HS-5 (cell line): ENCODE measurements around the gene SLC11A1.

Experiments used
- DNase-seq: peaks from one replicate; pipeline ENCODE4 v3.0.0-alpha.2; 2012; ENCODE audit warnings: low read depth

Gene SLC11A1

GRCh38 chr2:218435003-218435982, 53.2 kb downstream of the SLC11A1 start:
- no peak for DNase-seq

DNA sequence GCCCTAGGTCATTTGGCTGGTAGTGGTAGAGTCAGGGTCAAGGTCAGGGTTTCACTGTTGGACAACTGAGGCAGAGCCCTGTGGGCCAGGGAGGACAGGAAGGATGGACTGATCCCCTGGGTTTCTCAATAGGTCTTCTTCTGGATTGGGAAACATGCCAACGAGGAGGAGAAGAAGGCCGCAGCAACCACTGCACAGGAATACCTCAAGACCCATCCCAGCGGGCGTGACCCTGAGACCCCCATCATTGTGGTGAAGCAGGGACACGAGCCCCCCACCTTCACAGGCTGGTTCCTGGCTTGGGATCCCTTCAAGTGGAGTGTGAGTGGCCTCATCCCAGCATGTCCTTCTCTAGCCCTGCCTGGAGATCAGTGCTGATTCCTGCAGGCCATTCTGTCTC, 54.9 kb downstream of the SLC11A1 start:
- DNase-seq = no peak

DNA sequence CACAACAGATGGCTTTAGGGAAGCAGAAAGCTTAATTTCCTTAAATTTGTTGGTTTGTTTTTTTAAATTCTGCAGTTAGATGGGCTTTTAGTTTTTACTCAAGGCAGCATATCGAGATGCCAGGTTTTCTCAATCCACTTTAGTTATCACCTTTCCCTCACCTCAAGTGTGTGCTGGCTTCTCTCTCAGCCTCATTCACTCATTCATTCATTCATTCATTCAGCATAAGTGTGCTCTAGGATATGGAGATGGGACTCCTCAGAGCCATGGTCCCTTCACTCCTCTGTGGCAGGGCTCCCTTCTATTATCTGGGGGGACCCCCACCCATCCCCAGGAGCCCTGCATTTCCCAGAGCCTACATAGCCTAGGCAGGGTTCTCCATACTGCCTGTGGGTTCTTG, 55.9 kb downstream of the SLC11A1 start:
- no peak for DNase-seq

DNA sequence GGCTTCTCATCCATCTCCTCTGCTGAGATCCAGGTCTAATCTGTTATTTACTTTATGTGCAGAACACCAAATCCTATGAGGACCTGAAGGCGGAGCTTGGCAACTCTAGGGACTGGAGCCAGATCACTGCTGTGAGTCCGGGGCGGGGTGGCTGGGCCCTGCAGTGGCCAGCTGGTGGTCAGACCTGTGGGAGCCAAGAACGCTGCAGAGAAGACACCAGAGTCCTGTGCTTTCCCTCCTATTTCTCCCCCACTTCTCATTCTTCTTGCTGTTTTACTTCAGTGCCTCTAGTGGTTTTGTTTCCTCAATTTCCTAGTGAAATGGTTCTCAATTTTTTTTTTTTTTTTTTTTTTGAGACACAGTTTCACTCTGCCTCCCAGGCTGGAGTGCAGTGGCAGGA, 56.5 kb downstream of the SLC11A1 start:
- no peak for DNase-seq

- no peak for DNase-seq
Observed at GRCh38 chr2:218444692-218445357, 62.8 kb downstream of the SLC11A1 start.

DNA sequence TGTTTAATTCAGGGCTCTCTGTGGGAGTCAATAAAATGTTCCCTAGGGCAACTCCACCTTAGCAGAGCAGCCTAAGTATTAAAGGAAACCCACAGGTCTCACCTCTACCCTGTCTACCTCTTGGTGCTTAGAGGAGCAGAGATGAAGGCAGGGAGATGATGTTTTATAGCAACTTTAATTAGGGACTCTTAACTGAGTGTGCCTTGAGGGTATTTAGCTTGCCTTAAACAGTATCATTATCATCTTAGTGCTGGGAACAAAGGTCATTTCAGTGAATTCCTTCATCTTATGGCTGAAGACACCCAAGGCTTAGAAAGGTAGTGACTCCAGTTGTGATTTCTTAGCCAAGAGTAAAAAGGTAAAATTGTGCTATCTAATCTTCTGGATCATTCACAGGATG, 63.5 kb downstream of the SLC11A1 start:
- no peak for DNase-seq
